Adipocyte (in vitro differentiated cells): Measurements from ENCODE around the gene AGL.
"Not testable (repeated sequence)": the region's sequence is repeated elsewhere in the genome, so short reads cannot be mapped to it uniquely, and the experiment has no call there.

Experiments used
- DNase-seq: peaks from one replicate; pipeline ENCODE4 v3.0.0-alpha.2; 2015; ENCODE audit warnings: low read depth
- H3K27me3 ChIP-seq: replicated peaks from 2 replicates; pipeline ENCODE4 v1.7.0; 2013; ENCODE audit warnings: mild to moderate bottlenecking, low read length, moderate library complexity; ENCODE audit not compliant: control insufficient read depth, insufficient read depth
- H3K36me3 ChIP-seq: 2 replicates; pipeline ENCODE4 v1.7.0; 2013; ENCODE audit warnings: low read length, mild to moderate bottlenecking, moderate library complexity; ENCODE audit not compliant: control insufficient read depth, insufficient read depth, severe bottlenecking
- H3K4me1 ChIP-seq: 2 replicates; pipeline ENCODE4 v1.7.0; 2013; ENCODE audit warnings: mild to moderate bottlenecking, low read length, moderate library complexity; ENCODE audit not compliant: control insufficient read depth, insufficient read depth
- H3K4me3 ChIP-seq: 2 replicates; pipeline ENCODE4 v1.7.0; 2013; ENCODE audit warnings: mild to moderate bottlenecking, low read length, moderate library complexity
- H3K9ac ChIP-seq: 2 replicates; pipeline ENCODE4 v1.7.0; 2013; ENCODE audit warnings: mild to moderate bottlenecking, low read length, moderate library complexity
- H3K9me3 ChIP-seq: 2 replicates; pipeline ENCODE4 v1.7.0; 2013; ENCODE audit warnings: mild to moderate bottlenecking, low read length, moderate library complexity; ENCODE audit not compliant: control insufficient read depth

The AGL gene

DNA sequence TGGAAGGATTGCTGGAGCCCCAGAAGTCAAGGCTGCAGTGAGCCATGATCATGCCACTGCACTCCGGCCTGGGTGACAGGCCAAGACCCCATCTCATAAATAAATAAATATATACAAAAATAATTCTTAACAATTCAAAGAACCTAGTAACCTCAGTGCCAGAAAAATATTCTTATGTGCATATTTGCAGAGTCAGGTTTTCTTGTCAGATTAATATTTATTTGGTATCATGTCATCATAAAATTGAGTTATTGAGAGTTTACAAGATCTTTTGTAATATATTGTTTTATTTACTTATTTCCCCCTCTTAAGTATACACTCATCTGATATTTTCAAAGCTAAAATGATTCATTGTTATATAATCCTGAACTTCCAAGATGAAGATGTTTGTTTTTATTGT lies 24.5 kb upstream of the AGL start:
- no peaks in the 10 kb centered on the region for H3K36me3 ChIP-seq
- H3K4me1 ChIP-seq: no peaks in the 10 kb centered on the region
- no peaks in the 10 kb centered on the region for H3K27me3 ChIP-seq
- DNase-seq: no peak
- H3K9ac ChIP-seq: no peak overlapping the region
- no peak overlapping the region for H3K4me3 ChIP-seq
- no peaks in the 10 kb centered on the region for H3K9me3 ChIP-seq

DNA sequence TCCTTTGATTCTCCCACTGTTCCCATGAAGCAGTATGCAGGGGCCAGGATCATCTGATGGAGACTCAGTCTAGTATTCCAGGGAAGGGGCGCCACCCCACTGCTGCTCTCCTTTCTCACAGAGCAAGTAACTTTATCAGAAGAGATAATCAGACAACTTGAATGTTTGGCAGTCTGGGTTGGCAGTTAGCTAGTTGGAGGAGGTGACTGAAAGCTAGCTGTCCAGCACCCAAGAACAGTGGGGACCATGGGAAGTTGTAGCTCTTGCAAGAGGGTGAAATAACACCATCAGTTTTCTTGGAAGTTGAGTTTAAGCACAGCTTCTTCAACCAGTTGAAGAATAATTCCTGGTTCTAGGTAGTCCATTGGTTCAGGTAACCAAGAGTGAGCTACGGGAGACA lies 22.2 kb upstream of the AGL start:
- Histone ChIP-seq H3K27me3 (no peaks in the 10 kb centered on the region), H3K4me3 (no peak overlapping the region), H3K4me1 (no peaks in the 10 kb centered on the region), H3K36me3 (no peaks in the 10 kb centered on the region), H3K9ac (no peak overlapping the region), H3K9me3 (peaks cover 7% of the 10 kb centered on the region)
- DNase-seq: no peak

DNA sequence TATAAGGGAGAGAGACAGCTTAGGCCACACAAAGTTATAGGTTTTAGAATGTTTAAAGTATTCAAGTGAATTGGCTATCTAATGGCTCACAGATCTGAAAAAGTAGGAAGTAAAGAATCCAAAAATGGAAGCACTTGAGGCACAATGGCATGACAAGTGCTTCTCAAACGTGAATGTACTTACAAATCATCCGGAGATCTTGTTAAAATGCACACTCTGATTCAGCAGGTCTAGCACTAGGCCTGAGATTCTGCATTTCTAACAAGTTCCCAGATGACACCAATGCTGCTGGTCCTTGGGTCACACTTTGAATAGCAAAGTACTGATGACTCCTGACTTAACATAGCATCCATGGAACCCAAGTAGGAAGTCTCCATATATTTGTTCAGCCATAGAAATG lies 20.9 kb upstream of the AGL start:
- H3K9me3 ChIP-seq: peaks cover 7% of the 10 kb centered on the region
- H3K4me3 ChIP-seq: no peak overlapping the region
- no peak overlapping the region for H3K9ac ChIP-seq
- H3K4me1 ChIP-seq: no peaks in the 10 kb centered on the region
- no peaks in the 10 kb centered on the region for H3K27me3 ChIP-seq
- no peak for DNase-seq
- H3K36me3 ChIP-seq: no peaks in the 10 kb centered on the region

DNA sequence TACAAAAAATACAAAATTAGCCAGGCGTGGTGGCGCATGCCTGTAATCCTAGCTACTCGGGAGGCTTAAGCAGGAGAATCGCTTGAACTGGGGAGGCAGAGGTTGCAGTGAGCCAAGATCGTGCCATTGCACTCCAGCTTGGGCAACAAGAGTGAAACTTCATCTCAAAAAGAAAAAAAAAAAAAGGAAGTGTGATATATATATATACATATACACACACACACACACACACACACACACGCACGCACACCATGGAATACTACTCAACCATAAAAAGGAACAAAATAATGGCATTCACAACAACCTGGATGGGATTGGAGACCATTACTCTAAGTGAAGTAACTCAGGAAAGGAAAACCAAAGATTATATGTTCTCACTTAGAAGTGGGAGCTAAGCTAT lies 16.2 kb upstream of the AGL start:
- not testable (repeated sequence) for H3K9me3 ChIP-seq, H3K36me3 ChIP-seq, H3K4me3 ChIP-seq, H3K4me1 ChIP-seq, H3K9ac ChIP-seq, DNase-seq, H3K27me3 ChIP-seq

DNA sequence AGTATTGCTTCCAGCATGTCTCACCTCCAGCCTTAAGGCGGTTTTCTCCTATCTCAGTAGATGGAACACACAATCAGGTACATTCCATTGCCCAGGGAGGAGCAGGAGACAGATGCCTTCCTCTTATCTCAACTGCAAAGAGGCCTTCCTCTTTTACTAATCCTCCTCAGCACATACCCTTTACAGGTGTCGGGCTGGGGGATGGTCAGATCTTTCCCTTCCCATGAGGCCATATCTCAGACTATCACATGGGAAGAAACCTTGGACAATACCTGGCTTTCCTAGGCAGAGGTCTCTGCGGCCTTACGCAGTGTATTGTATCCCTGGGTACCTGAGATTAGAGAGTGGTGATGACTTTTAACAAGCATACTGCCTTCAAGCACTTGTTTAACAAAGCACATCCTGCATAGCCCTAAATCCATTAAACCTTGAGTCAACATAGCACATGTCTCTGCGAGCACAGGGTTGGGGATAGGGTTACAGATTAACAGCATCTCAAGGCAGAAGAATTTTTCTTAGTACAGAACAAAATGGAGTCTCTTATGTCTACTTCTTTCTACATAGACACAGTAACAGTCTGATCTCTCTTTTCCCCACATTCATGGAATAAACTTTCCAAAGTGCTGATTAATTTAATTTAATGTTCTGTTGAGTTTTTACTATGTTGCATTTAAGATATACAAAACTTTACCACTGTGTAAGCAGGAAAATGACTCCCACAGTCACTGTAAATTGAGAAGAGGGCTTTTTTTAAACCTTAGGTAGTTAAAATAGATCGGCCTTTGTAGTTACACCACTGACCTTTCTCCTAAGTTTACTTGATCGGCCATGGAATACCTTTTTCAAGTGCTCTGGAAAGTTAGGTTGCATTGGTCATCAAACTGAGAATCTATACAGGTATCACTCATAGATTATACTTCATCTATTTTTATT lies 13.7 kb upstream of the AGL start:
- H3K9ac ChIP-seq, H3K4me1 ChIP-seq, H3K27me3 ChIP-seq, H3K4me3 ChIP-seq, DNase-seq, H3K9me3 ChIP-seq, H3K36me3 ChIP-seq: not testable (repeated sequence)

DNA sequence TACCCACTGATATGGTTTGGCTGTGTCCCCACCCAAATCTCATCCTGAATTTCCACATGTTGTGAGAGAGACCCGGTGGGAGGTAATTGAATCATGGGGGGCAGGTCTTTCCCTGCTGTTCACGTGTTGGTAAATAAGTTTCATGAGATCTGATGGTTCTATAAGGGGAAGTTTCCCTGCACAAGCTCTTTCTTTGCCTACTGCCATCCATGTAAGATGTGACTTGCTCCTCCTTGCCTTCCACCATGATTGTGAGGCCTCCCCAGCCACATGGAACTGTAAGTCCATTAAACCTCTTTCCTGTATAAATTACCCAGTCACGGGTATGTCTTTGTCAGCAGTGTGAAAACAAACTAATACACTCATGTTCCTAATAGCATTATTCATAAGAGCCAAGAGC lies 9.8 kb upstream of the AGL start:
- not testable (repeated sequence) for H3K4me1 ChIP-seq, H3K36me3 ChIP-seq, H3K9ac ChIP-seq, H3K9me3 ChIP-seq, H3K27me3 ChIP-seq, DNase-seq, H3K4me3 ChIP-seq

DNA sequence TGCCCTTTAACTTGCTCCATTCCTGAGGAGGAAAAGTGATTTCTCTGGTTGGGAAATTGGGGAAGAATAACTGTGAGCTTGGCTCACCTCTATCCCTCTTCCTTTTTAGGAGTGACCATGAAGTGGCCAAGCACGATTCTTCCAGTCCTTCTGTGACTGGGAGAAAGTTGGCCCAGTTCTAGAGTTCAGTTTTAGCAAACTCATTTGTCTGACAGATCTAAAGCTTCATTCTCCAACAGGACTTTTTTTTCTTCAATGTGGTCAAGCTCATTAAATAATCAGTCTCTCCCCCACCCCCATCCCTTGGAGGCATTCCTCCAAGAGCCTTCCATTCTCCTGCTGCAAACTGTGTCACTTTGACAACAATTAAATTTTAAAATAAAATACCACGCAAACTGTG lies 6.4 kb upstream of the AGL start:
- Histone ChIP-seq H3K36me3 (no peaks in the 10 kb centered on the region), H3K4me3 (no peak overlapping the region), H3K4me1 (peaks cover 6% of the 10 kb centered on the region), H3K9ac (no peak overlapping the region), H3K9me3 (no peaks in the 10 kb centered on the region), H3K27me3 (no peaks in the 10 kb centered on the region)
- DNase-seq: no peak

DNA sequence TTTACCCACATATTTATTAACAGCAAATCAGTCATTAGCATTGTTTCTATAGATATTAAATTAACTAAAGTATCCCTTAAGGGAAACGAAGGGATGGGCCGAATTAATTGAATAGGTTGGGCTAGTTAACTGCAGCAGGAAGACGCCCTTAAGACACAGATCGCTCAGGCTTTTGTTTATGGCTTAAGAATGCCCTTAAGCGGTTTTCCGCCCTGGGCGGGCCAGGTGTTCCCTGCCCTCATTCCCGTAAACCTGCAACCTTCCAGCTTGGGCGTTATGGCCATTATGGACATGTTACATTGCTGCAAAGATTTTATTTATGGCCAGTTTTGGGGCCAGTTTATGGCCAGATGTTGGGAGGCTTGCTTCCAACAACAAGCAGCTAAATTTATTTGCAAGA lies 5.0 kb upstream of the AGL start:
- not testable (repeated sequence) for H3K9me3 ChIP-seq, DNase-seq, H3K4me3 ChIP-seq, H3K4me1 ChIP-seq, H3K36me3 ChIP-seq, H3K27me3 ChIP-seq, H3K9ac ChIP-seq

DNA sequence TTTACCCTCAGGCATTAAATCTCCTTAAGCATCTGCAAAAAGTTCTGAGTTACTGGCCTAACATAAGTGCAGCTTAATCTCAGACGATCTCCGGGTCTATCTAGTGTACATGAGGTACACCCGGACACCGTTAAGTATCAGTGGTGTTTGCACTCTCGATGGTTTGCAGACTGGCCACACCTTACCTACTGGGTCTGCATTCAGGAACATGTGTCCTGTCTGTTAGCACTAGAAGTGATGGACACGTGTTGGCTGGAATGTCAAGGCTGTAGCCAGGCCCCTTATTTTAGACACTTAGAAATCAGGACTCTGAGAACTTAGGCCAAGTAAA lies 783 bp upstream of the AGL start:
- no peaks in the 10 kb centered on the region for H3K36me3 ChIP-seq
- peak overlapping the region; percentile 89 for H3K9ac ChIP-seq
- peak overlapping the region; percentile 90 for H3K4me3 ChIP-seq
- H3K27me3 ChIP-seq: no peaks in the 10 kb centered on the region
- H3K4me1 ChIP-seq: peaks cover 26% of the 10 kb centered on the region
- H3K9me3 ChIP-seq: no peaks in the 10 kb centered on the region
- DNase-seq: peak; percentile 11

DNA sequence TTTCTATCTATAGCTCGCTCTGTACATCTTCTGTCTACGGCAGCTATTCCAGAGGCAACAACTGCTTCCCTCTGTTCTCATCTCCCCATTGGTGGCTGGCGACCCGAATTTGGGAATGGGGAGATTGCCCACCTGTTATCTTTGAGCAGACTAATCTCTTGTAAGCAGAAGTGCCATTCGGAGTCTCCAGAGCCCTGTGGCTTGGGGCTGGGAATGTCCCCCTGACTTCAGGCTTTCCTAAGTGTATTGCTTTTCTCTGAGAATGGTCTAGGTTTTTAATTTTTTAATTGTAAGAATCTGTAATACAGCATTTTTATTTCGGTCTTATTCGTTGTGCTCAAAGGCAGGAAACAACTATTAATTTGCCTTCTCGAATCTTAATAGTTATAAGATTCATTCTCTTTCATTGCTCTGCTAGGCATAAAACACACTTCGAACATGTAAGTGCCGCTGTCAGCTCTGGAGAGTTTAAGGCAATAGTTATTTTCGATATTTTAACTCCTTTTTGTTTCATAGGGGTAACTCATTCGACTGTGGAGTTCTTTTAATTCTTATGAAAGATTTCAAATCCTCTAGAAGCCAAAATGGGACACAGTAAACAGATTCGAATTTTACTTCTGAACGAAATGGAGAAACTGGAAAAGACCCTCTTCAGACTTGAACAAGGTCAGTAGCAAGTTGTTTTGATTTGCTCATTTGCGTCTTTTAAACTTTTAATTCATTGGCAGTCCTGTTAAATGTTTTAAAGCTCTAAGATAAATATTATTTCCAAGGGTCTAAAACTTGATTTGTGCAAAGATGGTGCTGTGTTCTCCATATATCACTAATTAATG lies 514 bp downstream of the AGL start:
- no peaks in the 10 kb centered on the region for H3K36me3 ChIP-seq
- peaks cover 26% of the 10 kb centered on the region for H3K4me1 ChIP-seq
- peak overlapping the region; percentile 90 for H3K4me3 ChIP-seq
- H3K27me3 ChIP-seq: no peaks in the 10 kb centered on the region
- peak; percentile 37 for DNase-seq
- H3K9me3 ChIP-seq: no peaks in the 10 kb centered on the region
- peak overlapping the region; percentile 89 for H3K9ac ChIP-seq

DNA sequence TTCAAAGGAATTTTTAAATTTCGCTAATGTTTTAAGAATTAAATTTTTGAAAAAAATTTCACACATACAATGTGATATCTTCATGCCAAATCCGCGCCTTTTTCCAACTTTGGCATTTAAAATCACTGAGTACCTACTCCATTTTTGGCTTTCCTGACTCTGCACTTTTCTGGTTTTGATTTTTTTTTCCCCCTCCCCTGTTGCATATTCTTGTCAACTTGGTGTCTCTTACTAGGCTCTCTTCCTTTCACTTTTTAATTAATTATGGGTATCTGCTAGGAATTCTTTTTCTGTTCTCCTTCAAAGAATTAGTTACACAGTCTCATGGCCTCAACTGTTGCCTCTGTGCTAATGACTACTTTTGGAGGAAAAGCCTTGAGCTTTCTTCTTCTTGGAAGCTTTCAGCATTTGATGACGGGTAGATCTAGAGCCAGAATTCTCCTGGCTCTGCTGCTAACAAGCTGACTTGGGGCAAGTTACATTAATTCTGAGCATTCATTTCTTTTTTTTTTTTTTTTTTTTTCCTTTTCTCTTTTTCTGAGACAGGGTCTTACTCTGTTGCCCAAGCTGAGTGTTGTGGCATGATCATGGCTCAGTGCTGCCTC lies 1.8 kb downstream of the AGL start:
- Histone ChIP-seq H3K9ac (peak overlapping the region; percentile 89), H3K27me3 (no peaks in the 10 kb centered on the region), H3K4me3 (peak overlapping the region; percentile 90)

More for the DNA sequence above, 1.8 kb downstream of the AGL start:
- Histone ChIP-seq H3K9me3 (no peaks in the 10 kb centered on the region), H3K4me1 (peaks cover 26% of the 10 kb centered on the region), H3K36me3 (no peaks in the 10 kb centered on the region)
- DNase-seq: no peak
